Muscle of leg (tissue), 11 donors: Measurements from ENCODE around the gene PDZK1IP1. TPM values are rescaled to one million over a fixed set of nuclear protein-coding genes. Genes with fewer than 3 reads are reported as not detected.
"Not testable (repeated sequence)": the region's sequence is repeated elsewhere in the genome, so short reads cannot be mapped to it uniquely, and the experiment has no call there.

Experiments used
- DNase-seq: peaks from one replicate; pipeline ENCODE4 v3.0.0; 2013
- H3K27ac ChIP-seq: one replicate; pipeline ENCODE4 v1.5.1; 2013; ENCODE audit warnings: mild to moderate bottlenecking, low read length, control low read depth
- H3K27me3 ChIP-seq: one replicate; pipeline ENCODE4 v1.6.1; 2013; ENCODE audit warnings: low read length; ENCODE audit not compliant: control insufficient read depth, insufficient read depth
- H3K36me3 ChIP-seq: one replicate; pipeline ENCODE4 v1.6.1; 2013; ENCODE audit warnings: low read length; ENCODE audit not compliant: control insufficient read depth, insufficient read depth
- H3K4me1 ChIP-seq: one replicate; pipeline ENCODE4 v1.6.1; 2013; ENCODE audit warnings: low read length; ENCODE audit not compliant: control insufficient read depth, insufficient read depth
- H3K4me3 ChIP-seq: one replicate; pipeline ENCODE4 v1.5.1; 2013; ENCODE audit warnings: low read length, control low read depth
- H3K9me3 ChIP-seq: replicated peaks from 2 replicates; pipeline ENCODE4 v1.6.1; 2013; ENCODE audit warnings: low read depth, low read length; ENCODE audit not compliant: control insufficient read depth
- WGBS: methylation state at CpG from one replicate; pipeline ENCODE4 v1.1.5; 2013; ENCODE audit warnings: missing lambda C conversion rate; ENCODE audit not compliant: insufficient coverage; 5-methylcytosine and 5-hydroxymethylcytosine counted together
- polyA plus RNA-seq, 8 donors: library from polyadenylated mRNA; unstranded; fragments of 120-200 nt; gene quantifications; one replicate each; pipeline versions ENCODE4 v1.2.1 to v1.2.3, GENCODE V29; 2013; ENCODE audit warnings: inconsistent platforms in 1 of 8, low replicate concordance in 1 of 8; ENCODE audit not compliant: insufficient read length in 8 of 8, insufficient read depth in 1 of 8
- total RNA-seq: library from RNA; stranded (reverse); fragments of 120-200 nt; gene quantifications from one replicate; pipeline ENCODE4 v1.2.4, GENCODE V29; 2013

PDZK1IP1 gene
- total and polyA plus RNA-seq, 9 donors = 0.09 to 0.41 (median 0.20) TPM; not detected in 2

GRCh38 chr1:47164552-47164951, 25.3 kb downstream of the PDZK1IP1 start:
- Histone ChIP-seq H3K4me3 (no peak overlapping the region), H3K9me3 (no peaks in the 10 kb centered on the region), H3K36me3 (no peaks in the 10 kb centered on the region), H3K27me3 (no peaks in the 10 kb centered on the region), H3K4me1 (no peaks in the 10 kb centered on the region), H3K27ac (no peak overlapping the region)
- DNase-seq = no peak

GRCh38 chr1:47161298-47162040, 28.4 kb downstream of the PDZK1IP1 start:
- H3K27me3 ChIP-seq = no peaks in the 10 kb centered on the region
- DNase-seq = no peak
- WGBS = 59% methylated on average over 3 of the region's 5 CpGs
- no peak overlapping the region for H3K4me3 ChIP-seq
- no peaks in the 10 kb centered on the region for H3K9me3 ChIP-seq
- no peaks in the 10 kb centered on the region for H3K4me1 ChIP-seq
- no peak overlapping the region for H3K27ac ChIP-seq
- H3K36me3 ChIP-seq = no peaks in the 10 kb centered on the region

GRCh38 chr1:47160716-47161115, 29.1 kb downstream of the PDZK1IP1 start:
- no peak overlapping the region for H3K27ac ChIP-seq
- H3K4me3 ChIP-seq = no peak overlapping the region
- no peaks in the 10 kb centered on the region for H3K4me1 ChIP-seq
- no peak for DNase-seq
- no peaks in the 10 kb centered on the region for H3K9me3 ChIP-seq
- H3K27me3 ChIP-seq = no peaks in the 10 kb centered on the region
- H3K36me3 ChIP-seq = no peaks in the 10 kb centered on the region

GRCh38 chr1:47157957-47158356, 31.9 kb downstream of the PDZK1IP1 start:
- not testable (repeated sequence) for H3K27me3 ChIP-seq, H3K9me3 ChIP-seq, H3K27ac ChIP-seq, H3K4me1 ChIP-seq, H3K36me3 ChIP-seq, DNase-seq, H3K4me3 ChIP-seq
- no CpG with 5 or more reads among the region's 3 CpGs for WGBS

- H3K27ac ChIP-seq, H3K36me3 ChIP-seq, H3K9me3 ChIP-seq, H3K27me3 ChIP-seq, H3K4me1 ChIP-seq, DNase-seq, H3K4me3 ChIP-seq: not testable (repeated sequence)
These were observed 33.4 kb downstream of the PDZK1IP1 start for GRCh38 chr1:47156457-47156856.

GRCh38 chr1:47149162-47149561, 40.7 kb downstream of the PDZK1IP1 start:
- 13% methylated on average over 5 of the region's 9 CpGs for WGBS
- not testable (repeated sequence) for H3K4me3 ChIP-seq, H3K4me1 ChIP-seq, DNase-seq, H3K36me3 ChIP-seq, H3K27me3 ChIP-seq, H3K27ac ChIP-seq, H3K9me3 ChIP-seq

GRCh38 chr1:47147047-47147785, 42.6 kb downstream of the PDZK1IP1 start:
- Histone ChIP-seq H3K9me3 (no peaks in the 10 kb centered on the region), H3K4me3 (no peak overlapping the region), H3K27me3 (no peaks in the 10 kb centered on the region), H3K36me3 (no peaks in the 10 kb centered on the region), H3K4me1 (no peaks in the 10 kb centered on the region), H3K27ac (no peak overlapping the region)
- no peak for DNase-seq
- 30% methylated on average over 2 of the region's 6 CpGs for WGBS

- not testable (repeated sequence) for H3K9me3 ChIP-seq, H3K36me3 ChIP-seq, H3K27me3 ChIP-seq, DNase-seq, H3K27ac ChIP-seq, H3K4me3 ChIP-seq, H3K4me1 ChIP-seq
- WGBS = no CpG with 5 or more reads among the region's 1 CpG
These were observed 43.3 kb downstream of the PDZK1IP1 start for GRCh38 chr1:47146495-47146894.

- H3K9me3 ChIP-seq, H3K4me3 ChIP-seq, H3K36me3 ChIP-seq, DNase-seq, H3K27ac ChIP-seq, H3K27me3 ChIP-seq, H3K4me1 ChIP-seq: not testable (repeated sequence)
- no CpG with 5 or more reads among the region's 6 CpGs for WGBS
These were observed 46.2 kb downstream of the PDZK1IP1 start for GRCh38 chr1:47143654-47144053.

GRCh38 chr1:47140358-47140757, 49.5 kb downstream of the PDZK1IP1 start:
- 80% methylated on average over 1 of the region's 3 CpGs for WGBS
- H3K27me3 ChIP-seq, H3K4me1 ChIP-seq, H3K4me3 ChIP-seq, DNase-seq, H3K36me3 ChIP-seq, H3K27ac ChIP-seq, H3K9me3 ChIP-seq: not testable (repeated sequence)
